Hepatocyte (in vitro differentiated cells): ENCODE results near the gene M6PR. TPM values are rescaled to one million over a fixed set of nuclear protein-coding genes. Genes with fewer than 3 reads are reported as not detected.

ENCODE experiments used
- DNase-seq: peaks from one replicate; pipeline ENCODE4 v3.0.0-alpha.2; 2016; ENCODE audit warnings: low spot score
- H2AFZ ChIP-seq: fragments of 200-600 bp; sonication (generic); 2 replicates; pipeline ENCODE4 v1.6.0; 2016; ENCODE audit warnings: antibody characterized with exemption, mild to moderate bottlenecking
- H3K27ac ChIP-seq: fragments of 200-600 bp; sonication (generic); 2 replicates; pipeline ENCODE4 v1.5.1; 2016; ENCODE audit warnings: mild to moderate bottlenecking
- H3K27me3 ChIP-seq: fragments of 200-600 bp; sonication (generic); 2 replicates; pipeline ENCODE4 v1.6.1; 2016
- H3K36me3 ChIP-seq: fragments of 200-600 bp; sonication (generic); replicated peaks from 2 replicates; pipeline ENCODE4 v1.5.1; 2016; ENCODE audit warnings: low read depth; ENCODE audit not compliant: insufficient read depth
- H3K4me1 ChIP-seq: fragments of 200-600 bp; sonication (generic); 2 replicates; pipeline ENCODE4 v1.5.1; 2016; ENCODE audit warnings: mild to moderate bottlenecking, moderate library complexity; ENCODE audit not compliant: insufficient read depth
- H3K4me2 ChIP-seq: fragments of 200-600 bp; sonication (generic); 2 replicates; pipeline ENCODE4 v1.6.0; 2016
- H3K4me3 ChIP-seq: fragments of 200-600 bp; sonication (generic); 2 replicates; pipeline ENCODE4 v1.5.1; 2016; ENCODE audit warnings: mild to moderate bottlenecking
- H3K79me2 ChIP-seq: fragments of 200-600 bp; sonication (generic); 2 replicates; pipeline ENCODE4 v1.6.0; 2017; ENCODE audit warnings: mild to moderate bottlenecking
- H3K9me2 ChIP-seq: fragments of 200-600 bp; sonication (generic); replicated peaks from 2 replicates; pipeline ENCODE4 v1.6.0; 2017; ENCODE audit warnings: mild to moderate bottlenecking; ENCODE audit not compliant: insufficient read depth
- H3K9me3 ChIP-seq: fragments of 200-600 bp; sonication (generic); 2 replicates; pipeline ENCODE4 v1.5.1; 2016; ENCODE audit warnings: low read depth, mild to moderate bottlenecking
- H4K20me1 ChIP-seq: fragments of 200-600 bp; sonication (generic); 2 replicates; pipeline ENCODE4 v1.6.0; 2016; ENCODE audit warnings: mild to moderate bottlenecking; ENCODE audit not compliant: insufficient read depth, poor library complexity, severe bottlenecking
- CTCF ChIP-seq: fragments of 200-600 bp; sonication (generic); IDR thresholded peaks from 2 replicates; pipeline ENCODE4 v1.5.1; 2016; ENCODE audit warnings: antibody characterized with exemption, mild to moderate bottlenecking; ENCODE audit not compliant: poor library complexity
- EZH2 ChIP-seq: fragments of 200-600 bp; sonication (generic); IDR thresholded peaks from 2 replicates; pipeline ENCODE4 v1.6.1; 2016; ENCODE audit warnings: antibody characterized with exemption, mild to moderate bottlenecking, borderline replicate concordance
- EZH2phosphoT487 ChIP-seq: fragments of 200-600 bp; sonication (generic); IDR thresholded peaks from one replicate; pipeline ENCODE4 v1.6.1; 2018; ENCODE audit warnings: antibody characterized with exemption, mild to moderate bottlenecking, low read depth, moderate library complexity; ENCODE audit not compliant: unreplicated experiment, severe bottlenecking
- WGBS: methylation state at CpG from one replicate; pipeline ENCODE4 v1.1.6; 2016; ENCODE audit warnings: low lambda C conversion rate; ENCODE audit errors: missing lambda C conversion rate; 5-methylcytosine and 5-hydroxymethylcytosine counted together
- polyA plus RNA-seq: library from polyadenylated mRNA; unstranded; fragments of >200 nt; fragmentation: Nextera tagmentation; extraction: Ambion mirVana; gene quantifications from 2 replicates; pipeline ENCODE4 v1.2.1, GENCODE V29; 2016
- total RNA-seq: library from RNA; depleted of rRNA; stranded (reverse); fragments of >200 nt; gene quantifications from 2 replicates; pipeline ENCODE4 v1.2.3, GENCODE V29; 2014

M6PR gene
- total and polyA plus RNA-seq, 2 experiments from 2014 or later = 137 to 150 TPM

- H3K9me2 ChIP-seq = no peaks in the 10 kb centered on the region
- H3K36me3 ChIP-seq = no peaks in the 10 kb centered on the region
- H4K20me1 ChIP-seq = no peaks in the 10 kb centered on the region
- H3K9me3 ChIP-seq = no peaks in the 10 kb centered on the region
- H3K4me3 ChIP-seq = no peak overlapping the region
- DNase-seq = no peak
- no peak overlapping the region for H2AFZ ChIP-seq
- H3K27ac ChIP-seq = no peak overlapping the region
- no peaks in the 10 kb centered on the region for H3K79me2 ChIP-seq
- H3K27me3 ChIP-seq = no peaks in the 10 kb centered on the region
- no peak overlapping the region for H3K4me2 ChIP-seq
- TF ChIP-seq EZH2 (no peak), EZH2phosphoT487 (no peak), CTCF (no peak)
- 80% methylated on average over 1 of the region's 1 CpG for WGBS
- no peaks in the 10 kb centered on the region for H3K4me1 ChIP-seq
These were observed 21.0 kb upstream of the M6PR start for GRCh38 chr12:8970432-8970831.

- 59% methylated on average over 2 of the region's 2 CpGs for WGBS
- no peaks in the 10 kb centered on the region for H3K9me2 ChIP-seq
- no peak overlapping the region for H2AFZ ChIP-seq
- no peak overlapping the region for H3K4me2 ChIP-seq
- no peaks in the 10 kb centered on the region for H3K27me3 ChIP-seq
- TF ChIP-seq EZH2 = no peak
- no peak for TF ChIP-seq EZH2phosphoT487
- TF ChIP-seq CTCF = no peak
- no peaks in the 10 kb centered on the region for H3K9me3 ChIP-seq
- no peaks in the 10 kb centered on the region for H4K20me1 ChIP-seq
- no peaks in the 10 kb centered on the region for H3K4me1 ChIP-seq
- no peak overlapping the region for H3K27ac ChIP-seq
- H3K4me3 ChIP-seq = no peak overlapping the region
- no peaks in the 10 kb centered on the region for H3K36me3 ChIP-seq
- no peak for DNase-seq
- no peaks in the 10 kb centered on the region for H3K79me2 ChIP-seq
These were observed 20.5 kb upstream of the M6PR start for GRCh38 chr12:8969861-8970411.

- H3K36me3 ChIP-seq = no peaks in the 10 kb centered on the region
- no peaks in the 10 kb centered on the region for H3K4me1 ChIP-seq
- H3K79me2 ChIP-seq = no peaks in the 10 kb centered on the region
- no peak overlapping the region for H3K4me2 ChIP-seq
- H4K20me1 ChIP-seq = no peaks in the 10 kb centered on the region
- TF ChIP-seq CTCF = no peak
- no peak for TF ChIP-seq EZH2phosphoT487
- TF ChIP-seq EZH2 = no peak
- H3K9me3 ChIP-seq = no peaks in the 10 kb centered on the region
- DNase-seq = no peak
- no peaks in the 10 kb centered on the region for H3K9me2 ChIP-seq
- H3K4me3 ChIP-seq = no peak overlapping the region
- no peak overlapping the region for H2AFZ ChIP-seq
- H3K27ac ChIP-seq = no peak overlapping the region
- no peaks in the 10 kb centered on the region for H3K27me3 ChIP-seq
These were observed 19.3 kb upstream of the M6PR start for GRCh38 chr12:8968761-8969160.

GRCh38 chr12:8960176-8960575 lies 10.7 kb upstream of the M6PR start:
- Histone ChIP-seq H4K20me1 (no peaks in the 10 kb centered on the region), H3K27ac (no peak overlapping the region), H2AFZ (no peak overlapping the region), H3K9me3 (no peaks in the 10 kb centered on the region), H3K4me3 (no peak overlapping the region), H3K4me2 (no peak overlapping the region), H3K4me1 (no peaks in the 10 kb centered on the region), H3K9me2 (no peaks in the 10 kb centered on the region), H3K27me3 (no peaks in the 10 kb centered on the region), H3K79me2 (no peaks in the 10 kb centered on the region), H3K36me3 (no peaks in the 10 kb centered on the region)
- TF ChIP-seq EZH2phosphoT487 (no peak), CTCF (no peak), EZH2 (no peak)
- 98% methylated on average over 2 of the region's 2 CpGs for WGBS
- no peak for DNase-seq
